Forelimb muscle (tissue), 1 donor: Measurements from ENCODE around the gene BUB1. TPM values are rescaled to one million over a fixed set of nuclear protein-coding genes. Genes with fewer than 3 reads are reported as not detected.
"Not testable (repeated sequence)": the region's sequence is repeated elsewhere in the genome, so short reads cannot be mapped to it uniquely, and the experiment has no call there.

ENCODE experiments used
- DNase-seq: peaks from one replicate; pipeline ENCODE4 v3.0.0-alpha.2; 2013; ENCODE audit warnings: low read depth
- polyA plus RNA-seq: library from polyadenylated mRNA; unstranded; fragments of 120-200 nt; gene quantifications from one replicate; pipeline ENCODE4 v1.2.1, GENCODE V29; 2013; ENCODE audit not compliant: insufficient read length

The BUB1 gene
- polyA plus RNA-seq, 1 donor = 7.1 TPM

- not testable (repeated sequence) for DNase-seq
Measured at GRCh38 chr2:110603917-110604591, 73.8 kb downstream of the BUB1 start.

GRCh38 chr2:110602139-110602538, 75.7 kb downstream of the BUB1 start:
- DNase-seq = not testable (repeated sequence)

- DNase-seq = not testable (repeated sequence)
Measured at GRCh38 chr2:110591973-110592372, 85.9 kb downstream of the BUB1 start.

GRCh38 chr2:110589677-110590330, 88.1 kb downstream of the BUB1 start:
- DNase-seq = not testable (repeated sequence)

- not testable (repeated sequence) for DNase-seq
Measured at GRCh38 chr2:110588520-110588919, 89.3 kb downstream of the BUB1 start.

Other genes starting within 250 kb of the BUB1 start
- gene LIMS4, start 205.2 kb downstream of the BUB1 start, polyA plus RNA-seq = 3.8 TPM
- 15.1 TPM for gene RGPD6, start 100.8 kb downstream of the BUB1 start, polyA plus RNA-seq
- gene ACOXL, start 54.5 kb upstream of the BUB1 start, polyA plus RNA-seq = 0.11 TPM